ENCODE results near the gene TIPRL.
"Not testable (repeated sequence)": the region's sequence is repeated elsewhere in the genome, so short reads cannot be mapped to it uniquely, and the experiment has no call there.

The TIPRL gene

DNA sequence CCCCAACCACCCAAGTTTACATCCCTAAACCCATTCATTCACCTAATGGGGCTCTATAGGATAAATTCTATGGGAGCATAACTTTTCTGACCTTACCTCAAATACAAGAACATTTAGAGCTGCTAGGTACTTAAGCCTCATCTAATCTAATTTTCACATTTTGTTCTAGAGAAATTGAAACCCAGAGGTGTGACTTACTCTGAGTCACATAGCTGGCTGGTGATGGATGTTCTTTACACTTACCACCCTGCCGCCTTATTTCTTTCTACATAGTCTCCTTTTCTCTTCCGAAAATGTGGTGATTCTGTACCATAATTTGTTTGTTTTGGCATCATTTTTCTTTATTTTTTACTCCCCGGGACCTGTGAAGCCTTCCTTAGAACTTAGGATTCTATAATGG, 20.3 kb downstream of the TIPRL start:
- Histone ChIP-seq H2BK5ac (ENCODE audit: low read length) (no peak overlapping the region), H3K4ac (ENCODE audit: low read length) (no peak overlapping the region), H3K9ac (ENCODE audit: low read depth, low read length, poor library complexity) (no peak overlapping the region), H3K23ac (ENCODE audit: low read depth, low read length, poor library complexity) (no peak overlapping the region), H3K79me1 (ENCODE audit: low read depth, low read length) (no peaks in the 10 kb centered on the region), H3K4me3 (ENCODE audit: low read length in 2 of 2) (no peak overlapping the region), H4K91ac (ENCODE audit: low read depth, low read length, poor library complexity) (no peak overlapping the region), H4K8ac (ENCODE audit: low read depth, low read length) (no peak overlapping the region), H3K27ac (replicated peaks; ENCODE audit: low read length) (no peak overlapping the region), H3K14ac (ENCODE audit: low read length) (no peak overlapping the region), H2BK15ac (ENCODE audit: low read length) (no peak overlapping the region), H2BK120ac (ENCODE audit: low read depth, low read length) (no peak overlapping the region), H3K4me1 (ENCODE audit: control insufficient read depth in 2 of 2, insufficient read depth in 1 of 2, low read depth in 1 of 2, low read length in 2 of 2) (no peaks in the 10 kb centered on the region), H3K36me3 (replicated peaks in 1 of 2; ENCODE audit: control insufficient read depth in 2 of 2, insufficient read depth in 2 of 2, low read length in 2 of 2) (peaks cover 3 to 68% of the 10 kb centered on the region in 2 donors), H3K27me3 (ENCODE audit: control insufficient read depth in 3 of 3, insufficient read depth in 3 of 3, low read depth in 1 of 3, low read length in 3 of 3) (no peaks in the 10 kb centered on the region), H3K9me3 (replicated peaks in 1 of 2; ENCODE audit: control insufficient read depth in 2 of 2, insufficient read depth in 1 of 2, low read depth in 1 of 2, low read length in 2 of 2) (no peaks in the 10 kb centered on the region), H2AK5ac (ENCODE audit: low read depth, low read length) (no peak overlapping the region), H3K18ac (ENCODE audit: low read length) (no peak overlapping the region), H3K4me2 (ENCODE audit: insufficient read depth, low read length, poor library complexity, severe bottlenecking) (no peak overlapping the region), H2BK12ac (ENCODE audit: low read length) (no peak overlapping the region), H2AFZ (ENCODE audit: low read length) (no peak overlapping the region)
- WGBS, 2 donors (ENCODE audit: extremely low coverage in 2 of 2, insufficient read length in 2 of 2, insufficient replicate concordance in 1 of 2) = no CpG with 5 or more reads among the region's 3 CpGs
- no peak for DNase-seq (ENCODE audit: low spot score)

- Histone ChIP-seq H3K27me3 (ENCODE audit: control insufficient read depth in 3 of 3, insufficient read depth in 3 of 3, low read depth in 1 of 3, low read length in 3 of 3) (no peaks in the 10 kb centered on the region), H3K4me3 (ENCODE audit: low read length in 2 of 2) (no peak overlapping the region), H2BK15ac (ENCODE audit: low read length) (no peak overlapping the region), H3K18ac (ENCODE audit: low read length) (no peak overlapping the region), H3K4me1 (ENCODE audit: control insufficient read depth in 2 of 2, insufficient read depth in 1 of 2, low read depth in 1 of 2, low read length in 2 of 2) (no peaks in the 10 kb centered on the region), H2AK5ac (ENCODE audit: low read depth, low read length) (no peak overlapping the region), H4K8ac (ENCODE audit: low read depth, low read length) (no peak overlapping the region), H3K14ac (ENCODE audit: low read length) (no peak overlapping the region), H2BK120ac (ENCODE audit: low read depth, low read length) (no peak overlapping the region), H3K36me3 (replicated peaks in 1 of 2; ENCODE audit: control insufficient read depth in 2 of 2, insufficient read depth in 2 of 2, low read length in 2 of 2) (peaks cover 3 to 40% of the 10 kb centered on the region in 2 donors), H3K79me1 (ENCODE audit: low read depth, low read length) (no peaks in the 10 kb centered on the region), H3K4me2 (ENCODE audit: insufficient read depth, low read length, poor library complexity, severe bottlenecking) (no peak overlapping the region), H4K91ac (ENCODE audit: low read depth, low read length, poor library complexity) (no peak overlapping the region), H2BK5ac (ENCODE audit: low read length) (no peak overlapping the region), H3K27ac (replicated peaks; ENCODE audit: low read length) (no peak overlapping the region), H2BK12ac (ENCODE audit: low read length) (no peak overlapping the region), H3K4ac (ENCODE audit: low read length) (no peak overlapping the region), H2AFZ (ENCODE audit: low read length) (no peak overlapping the region), H3K9ac (ENCODE audit: low read depth, low read length, poor library complexity) (no peak overlapping the region), H3K23ac (ENCODE audit: low read depth, low read length, poor library complexity) (no peak overlapping the region), H3K9me3 (replicated peaks in 1 of 2; ENCODE audit: control insufficient read depth in 2 of 2, insufficient read depth in 1 of 2, low read depth in 1 of 2, low read length in 2 of 2) (peaks cover 0 to 7% of the 10 kb centered on the region in 2 donors)
- no peak for DNase-seq (ENCODE audit: low spot score)
- WGBS, 2 donors (ENCODE audit: extremely low coverage in 2 of 2, insufficient read length in 2 of 2, insufficient replicate concordance in 1 of 2) = no CpG with 5 or more reads among the region's 1 CpG
Measured at GRCh38 chr1:168202941-168203654, 24.3 kb downstream of the TIPRL start.

DNA sequence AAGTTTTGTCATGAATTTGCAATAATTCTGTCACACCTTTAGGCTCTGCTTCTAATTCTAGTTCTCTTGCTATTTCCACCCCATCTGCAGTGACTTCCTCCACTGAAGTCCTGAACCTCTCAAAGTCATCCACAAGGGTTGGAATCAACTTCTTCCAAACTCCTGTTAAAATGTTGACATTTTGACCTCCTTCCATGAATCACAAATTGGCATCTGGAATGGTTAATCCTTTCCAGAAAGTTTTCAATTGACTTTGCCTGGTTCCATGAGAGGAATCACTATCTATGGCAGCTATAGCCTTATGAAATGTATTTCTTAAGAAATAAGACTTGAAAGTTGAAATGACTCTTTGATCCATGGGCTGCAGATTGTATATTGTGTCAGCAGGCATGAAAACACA, 27.3 kb downstream of the TIPRL start:
- H3K9me3 ChIP-seq (replicated peaks in 1 of 2; ENCODE audit: control insufficient read depth in 2 of 2, insufficient read depth in 1 of 2, low read depth in 1 of 2, low read length in 2 of 2) = peaks cover 2 to 7% of the 10 kb centered on the region in 2 donors
- peaks cover 0 to 15% of the 10 kb centered on the region in 2 donors for H3K36me3 ChIP-seq (replicated peaks in 1 of 2; ENCODE audit: control insufficient read depth in 2 of 2, insufficient read depth in 2 of 2, low read length in 2 of 2)
- no peaks in the 10 kb centered on the region for H3K4me1 ChIP-seq (ENCODE audit: control insufficient read depth in 2 of 2, insufficient read depth in 1 of 2, low read depth in 1 of 2, low read length in 2 of 2)
- H2BK120ac ChIP-seq (ENCODE audit: low read depth, low read length) = no peak overlapping the region
- H3K18ac ChIP-seq (ENCODE audit: low read length) = no peak overlapping the region
- H3K27me3 ChIP-seq (ENCODE audit: control insufficient read depth in 3 of 3, insufficient read depth in 3 of 3, low read depth in 1 of 3, low read length in 3 of 3) = no peaks in the 10 kb centered on the region
- H3K14ac ChIP-seq (ENCODE audit: low read length) = no peak overlapping the region
- no peak overlapping the region for H3K27ac ChIP-seq (replicated peaks; ENCODE audit: low read length)
- H3K4ac ChIP-seq (ENCODE audit: low read length) = no peak overlapping the region
- no peak overlapping the region for H3K4me3 ChIP-seq (ENCODE audit: low read length in 2 of 2)
- no peak overlapping the region for H2BK15ac ChIP-seq (ENCODE audit: low read length)
- H2BK12ac ChIP-seq (ENCODE audit: low read length) = no peak overlapping the region
- H3K23ac ChIP-seq (ENCODE audit: low read depth, low read length, poor library complexity) = no peak overlapping the region
- no peak overlapping the region for H2AK5ac ChIP-seq (ENCODE audit: low read depth, low read length)
- no peak overlapping the region for H3K9ac ChIP-seq (ENCODE audit: low read depth, low read length, poor library complexity)
- no peak overlapping the region for H4K8ac ChIP-seq (ENCODE audit: low read depth, low read length)
- H2AFZ ChIP-seq (ENCODE audit: low read length) = no peak overlapping the region
- H2BK5ac ChIP-seq (ENCODE audit: low read length) = no peak overlapping the region
- H3K79me1 ChIP-seq (ENCODE audit: low read depth, low read length) = no peaks in the 10 kb centered on the region
- no peak overlapping the region for H3K4me2 ChIP-seq (ENCODE audit: insufficient read depth, low read length, poor library complexity, severe bottlenecking)
- DNase-seq (ENCODE audit: low spot score) = no peak
- no peak overlapping the region for H4K91ac ChIP-seq (ENCODE audit: low read depth, low read length, poor library complexity)

- not testable (repeated sequence) for H3K4me3 ChIP-seq (ENCODE audit: low read length in 2 of 2); H3K27ac ChIP-seq (replicated peaks; ENCODE audit: low read length); H3K9ac ChIP-seq (ENCODE audit: low read depth, low read length, poor library complexity); H3K14ac ChIP-seq (ENCODE audit: low read length); H2BK5ac ChIP-seq (ENCODE audit: low read length); DNase-seq (ENCODE audit: low spot score); H3K23ac ChIP-seq (ENCODE audit: low read depth, low read length, poor library complexity); H3K4me2 ChIP-seq (ENCODE audit: insufficient read depth, low read length, poor library complexity, severe bottlenecking); H2AK5ac ChIP-seq (ENCODE audit: low read depth, low read length); H3K18ac ChIP-seq (ENCODE audit: low read length); H2BK15ac ChIP-seq (ENCODE audit: low read length); H3K36me3 ChIP-seq (replicated peaks in 1 of 2; ENCODE audit: control insufficient read depth in 2 of 2, insufficient read depth in 2 of 2, low read length in 2 of 2); H4K91ac ChIP-seq (ENCODE audit: low read depth, low read length, poor library complexity); H2BK12ac ChIP-seq (ENCODE audit: low read length); H4K8ac ChIP-seq (ENCODE audit: low read depth, low read length); H3K9me3 ChIP-seq (replicated peaks in 1 of 2; ENCODE audit: control insufficient read depth in 2 of 2, insufficient read depth in 1 of 2, low read depth in 1 of 2, low read length in 2 of 2); H3K79me1 ChIP-seq (ENCODE audit: low read depth, low read length); H2AFZ ChIP-seq (ENCODE audit: low read length); H3K4ac ChIP-seq (ENCODE audit: low read length); H2BK120ac ChIP-seq (ENCODE audit: low read depth, low read length); H3K27me3 ChIP-seq (ENCODE audit: control insufficient read depth in 3 of 3, insufficient read depth in 3 of 3, low read depth in 1 of 3, low read length in 3 of 3); H3K4me1 ChIP-seq (ENCODE audit: control insufficient read depth in 2 of 2, insufficient read depth in 1 of 2, low read depth in 1 of 2, low read length in 2 of 2)
- WGBS, 2 donors (ENCODE audit: extremely low coverage in 2 of 2, insufficient read length in 2 of 2, insufficient replicate concordance in 1 of 2) = no CpG with 5 or more reads among the region's 34 CpGs
Measured at GRCh38 chr1:168207673-168208072, 28.9 kb downstream of the TIPRL start.

All from neuronal stem cell (in vitro differentiated cells).